GM21390 (cell line): ENCODE data around the gene FITM2.
"Not testable (repeated sequence)": the region's sequence is repeated elsewhere in the genome, so short reads cannot be mapped to it uniquely, and the experiment has no call there.

Source experiments
- ATAC-seq: cut with Tn5 transposase; IDR thresholded peaks from one replicate; pipeline ENCODE4 v1.9.1; 2021; ENCODE audit not compliant: unreplicated experiment

Gene FITM2

DNA sequence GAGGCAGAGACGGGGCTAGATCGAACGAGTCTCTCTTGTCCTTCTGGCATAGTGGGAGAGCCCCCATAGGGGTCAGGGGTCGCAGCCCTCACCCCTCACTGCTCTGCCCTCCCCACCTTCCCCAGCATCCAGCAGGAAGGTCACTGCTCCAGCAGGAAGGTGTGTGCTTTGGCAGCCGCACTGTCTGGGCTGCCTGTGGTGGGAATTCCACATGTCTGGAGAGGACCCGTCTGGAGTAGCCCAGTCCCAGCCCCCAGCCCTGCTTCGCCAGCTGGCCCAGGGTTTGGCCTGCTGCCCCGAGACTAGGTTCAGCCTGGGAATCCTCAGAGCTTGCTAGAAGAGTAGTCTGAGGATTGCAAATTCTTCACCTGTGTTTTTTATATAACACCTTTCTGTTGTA is 23.3 kb upstream of the FITM2 start:
- ATAC-seq = no peak

DNA sequence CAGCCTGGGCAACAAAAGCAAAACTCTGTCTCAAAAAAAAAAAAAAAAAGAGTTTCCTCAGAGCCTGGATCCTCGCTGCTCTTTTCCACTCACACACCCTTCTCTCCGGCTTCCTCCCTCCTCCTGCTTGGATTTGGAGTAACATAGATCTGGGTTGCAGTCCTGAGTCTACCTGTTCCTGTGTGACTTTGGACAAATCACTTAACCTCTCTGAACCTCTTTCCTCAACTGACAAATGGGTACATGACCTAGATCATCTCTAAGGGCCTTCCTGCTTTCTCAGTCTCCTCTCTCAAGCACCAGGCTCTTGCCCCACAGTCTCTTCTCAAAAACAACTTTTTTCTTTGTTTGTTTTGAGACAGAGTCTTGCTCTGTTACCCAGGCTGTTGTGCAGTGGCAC is 20.2 kb upstream of the FITM2 start:
- ATAC-seq = no peak

DNA sequence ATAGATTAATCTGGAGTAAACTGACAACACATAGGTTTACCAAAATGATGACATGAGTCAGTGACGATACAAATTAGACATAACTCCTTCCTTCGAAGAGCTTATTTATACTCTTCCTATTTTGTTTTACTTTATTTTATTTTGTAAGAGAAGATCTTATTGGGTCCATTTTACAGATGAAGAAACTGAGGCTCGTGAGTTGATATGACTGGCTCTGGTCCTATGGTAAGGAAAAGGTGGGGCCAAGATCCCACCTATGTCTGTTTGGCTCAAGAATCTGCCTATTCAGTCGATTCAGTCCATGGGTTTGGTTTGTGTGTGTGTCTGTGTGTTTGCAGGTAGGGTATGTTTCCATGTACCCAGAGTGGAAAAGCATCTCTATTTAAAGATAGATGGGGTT is 17.4 kb upstream of the FITM2 start:
- no peak for ATAC-seq

DNA sequence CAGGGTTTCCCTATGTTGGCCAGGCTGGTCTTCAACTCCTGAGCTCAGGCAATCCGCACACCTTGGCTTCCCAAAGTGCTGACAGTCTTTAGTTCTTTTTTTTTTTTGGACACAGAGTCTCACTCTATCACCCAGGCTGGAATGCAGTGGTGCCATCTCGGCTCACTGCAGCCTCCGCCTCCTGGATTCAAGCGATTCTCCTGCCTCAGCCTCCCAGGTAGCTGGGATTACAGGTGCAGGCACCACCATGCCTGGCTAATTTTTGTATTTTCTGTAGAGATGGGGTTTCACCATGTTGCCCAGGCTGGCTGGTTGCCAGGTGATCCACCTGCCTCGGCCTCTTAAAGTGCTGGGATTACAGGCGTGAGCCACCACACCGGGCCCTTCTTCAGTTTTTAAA is 16.7 kb upstream of the FITM2 start:
- not testable (repeated sequence) for ATAC-seq

DNA sequence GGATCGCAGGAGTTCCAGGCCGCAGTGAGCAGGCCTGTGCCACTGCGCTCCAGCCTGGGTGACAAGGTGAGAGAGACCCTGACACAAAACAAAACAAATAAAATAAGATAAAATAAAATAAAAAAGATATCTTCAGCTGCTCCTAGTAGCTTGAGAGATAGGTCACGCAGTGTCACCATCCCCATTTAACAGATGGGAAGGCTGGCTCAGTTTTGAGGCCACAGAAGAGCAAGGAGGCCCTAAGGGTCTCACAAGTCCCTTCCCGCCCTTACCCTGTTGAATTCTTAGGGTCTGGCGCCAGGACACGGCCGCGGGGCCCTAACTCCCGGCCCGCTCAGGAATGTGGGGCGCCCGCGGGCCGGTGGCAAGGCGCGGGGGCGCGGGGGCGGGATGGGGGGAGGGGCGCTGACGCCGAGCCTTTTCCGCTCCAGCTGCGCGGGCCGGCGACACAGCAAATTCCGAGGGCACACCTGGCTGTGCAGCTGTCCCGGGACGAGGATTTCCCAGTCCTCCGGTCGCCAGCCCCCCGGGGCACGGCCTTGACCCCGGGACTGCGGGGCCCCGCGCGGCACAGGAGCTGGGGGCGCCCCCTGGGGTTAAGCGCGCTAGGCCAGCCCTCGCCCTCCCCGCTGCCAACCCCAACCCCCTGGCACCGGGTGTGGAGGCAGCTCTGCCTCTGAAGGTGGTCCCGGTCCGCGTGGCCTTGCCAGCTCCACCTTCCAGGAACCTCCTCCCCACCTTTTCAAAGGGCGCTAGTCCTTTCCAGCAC is 15.6 kb upstream of the FITM2 start:
- no peak for ATAC-seq

DNA sequence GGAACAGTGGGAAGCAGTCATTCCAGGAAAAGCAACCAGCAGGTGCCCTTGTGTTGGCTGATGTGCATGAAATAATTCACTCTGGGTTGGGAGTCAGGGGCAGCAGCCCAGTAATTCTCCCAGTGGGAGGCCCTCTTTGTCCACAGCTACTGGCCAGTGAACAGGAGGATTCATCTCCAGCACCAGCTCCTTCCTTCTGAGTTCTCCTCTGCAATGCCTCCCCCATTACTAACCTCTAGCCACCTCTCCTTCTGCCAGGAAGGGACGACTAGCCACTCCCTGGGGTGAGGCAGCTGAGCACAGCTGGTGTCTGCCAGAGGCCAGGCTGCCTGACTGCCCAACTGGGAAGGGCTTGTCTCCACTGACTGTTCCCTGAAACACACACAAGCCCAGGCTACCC is 13.3 kb upstream of the FITM2 start:
- no peak for ATAC-seq

DNA sequence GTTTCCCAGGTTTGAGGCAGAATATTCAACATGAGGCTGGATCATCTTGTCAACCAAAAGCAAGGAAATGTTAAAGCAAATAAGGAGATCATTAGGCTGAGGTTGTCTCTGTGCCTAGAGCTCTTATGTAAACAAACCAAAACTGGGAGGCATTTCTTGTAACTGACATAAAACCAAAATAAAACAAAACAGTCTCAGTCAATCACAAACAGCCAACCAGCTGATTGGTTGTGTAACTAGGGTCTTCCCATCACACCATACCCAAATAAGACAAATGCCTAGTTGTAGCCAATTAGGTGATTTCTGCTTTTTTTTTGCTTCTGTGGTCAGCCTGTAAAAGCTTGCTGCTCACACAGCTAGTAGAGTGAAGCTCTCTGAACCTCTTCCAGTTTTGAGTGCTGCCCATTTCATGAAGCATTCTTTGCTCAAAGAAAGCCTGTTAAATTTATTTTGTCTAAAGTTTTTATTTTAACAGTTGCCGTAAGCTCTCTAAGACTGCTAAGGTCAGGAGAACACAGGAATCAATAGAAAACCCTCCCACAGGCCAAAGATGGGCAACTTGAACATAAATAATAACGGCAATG is 8.9 kb upstream of the FITM2 start:
- no peak for ATAC-seq

DNA sequence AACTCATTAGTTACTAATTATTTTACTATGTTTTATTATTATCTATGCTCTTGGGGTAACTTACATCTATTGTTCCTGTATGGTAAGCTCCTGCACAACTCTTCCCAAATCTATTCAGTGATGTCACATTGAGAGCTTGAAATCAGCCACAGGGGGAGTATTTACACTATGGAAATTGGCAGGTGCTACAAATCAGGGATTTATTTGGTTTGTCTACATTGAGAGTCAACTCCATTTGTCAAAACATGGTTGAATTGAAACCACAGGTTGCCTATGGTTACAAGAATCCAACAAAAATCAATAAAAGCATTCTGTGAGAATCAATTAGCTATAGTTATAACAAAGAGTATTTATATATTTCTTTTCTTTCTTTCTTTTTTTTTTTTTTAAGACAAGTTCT is 3.9 kb upstream of the FITM2 start:
- ATAC-seq = no peak

DNA sequence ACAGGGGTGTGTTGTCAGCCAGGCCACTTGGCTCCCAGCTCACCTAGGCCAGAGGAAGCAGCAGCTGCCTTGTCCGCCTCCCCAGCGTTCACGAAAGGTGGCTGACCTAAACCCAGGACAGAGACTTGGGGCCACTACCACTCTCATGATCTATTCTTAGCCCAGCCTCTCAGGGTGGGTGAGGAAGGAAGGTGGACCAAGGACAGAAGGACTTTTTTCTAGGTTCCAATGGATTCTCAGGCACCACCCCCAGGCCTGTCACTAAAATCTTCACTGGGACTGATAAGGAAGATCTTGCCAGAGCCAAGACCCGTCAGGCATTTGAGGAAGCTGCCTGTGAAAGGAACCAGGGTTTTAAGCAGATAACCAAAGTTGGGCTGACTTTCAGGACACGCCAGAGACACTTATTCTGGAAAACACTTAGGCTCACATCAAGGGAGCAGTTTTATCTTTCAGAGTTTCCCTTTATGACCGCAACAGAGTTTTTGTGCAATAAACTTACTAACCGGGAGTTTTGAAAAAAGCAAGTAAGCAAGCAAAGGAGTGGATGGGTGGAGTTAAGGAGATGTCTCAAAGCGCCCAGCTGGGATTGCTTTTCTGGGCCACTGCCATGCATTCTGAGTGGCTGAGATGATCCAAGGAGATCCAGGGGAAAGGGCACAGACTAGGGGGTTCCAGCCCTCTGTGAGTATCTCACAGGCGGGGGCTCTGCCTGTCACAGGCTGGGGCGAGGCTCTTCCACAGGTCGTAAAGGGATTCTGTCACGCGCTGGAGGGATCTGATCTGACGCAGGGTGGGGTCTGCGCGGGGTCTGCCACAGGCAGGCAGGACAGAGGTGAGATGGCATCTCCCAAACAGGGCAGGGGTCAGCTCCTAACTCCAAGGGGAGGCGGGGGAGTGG is 989 bp downstream of the FITM2 start:
- no peak for ATAC-seq

DNA sequence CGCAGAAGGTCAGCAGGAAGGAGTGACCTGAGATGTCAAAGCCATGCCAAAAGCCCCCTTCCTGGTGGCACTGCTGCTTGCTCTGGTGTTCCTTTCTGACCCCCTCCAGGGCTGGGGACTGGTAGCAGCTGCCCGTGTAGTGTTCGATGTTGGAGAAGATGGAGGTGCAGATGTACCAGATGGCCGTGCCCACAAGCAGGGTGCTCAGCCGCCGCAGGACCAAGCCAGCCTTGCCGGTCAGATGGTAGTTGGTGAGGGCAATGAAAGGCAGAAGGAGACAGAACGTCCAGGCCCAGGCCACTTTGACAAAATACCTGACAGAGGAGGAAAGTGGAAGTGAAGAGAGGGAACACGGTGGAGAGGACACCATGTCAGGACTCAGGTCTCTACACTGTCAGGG is 4.1 kb downstream of the FITM2 start:
- no peak for ATAC-seq

DNA sequence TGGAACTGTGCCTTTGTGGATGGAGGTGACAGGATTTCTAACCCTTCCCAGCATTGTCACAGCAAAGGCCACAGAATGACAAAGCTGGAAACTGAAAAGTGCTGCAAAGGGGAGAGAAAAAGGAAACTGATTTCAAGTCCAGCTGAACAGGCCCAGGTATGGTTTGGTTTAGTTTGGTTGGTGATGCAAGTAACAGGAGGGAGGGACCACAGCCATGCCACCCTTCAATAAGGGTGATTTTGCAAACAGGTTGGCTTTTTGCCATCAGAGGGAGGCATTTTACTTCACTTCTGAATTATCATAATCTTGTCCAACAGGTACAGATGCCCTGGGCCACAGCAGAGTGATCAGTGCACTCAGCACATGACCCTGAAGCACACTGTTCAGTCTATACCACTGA is 6.6 kb downstream of the FITM2 start:
- ATAC-seq = no peak

DNA sequence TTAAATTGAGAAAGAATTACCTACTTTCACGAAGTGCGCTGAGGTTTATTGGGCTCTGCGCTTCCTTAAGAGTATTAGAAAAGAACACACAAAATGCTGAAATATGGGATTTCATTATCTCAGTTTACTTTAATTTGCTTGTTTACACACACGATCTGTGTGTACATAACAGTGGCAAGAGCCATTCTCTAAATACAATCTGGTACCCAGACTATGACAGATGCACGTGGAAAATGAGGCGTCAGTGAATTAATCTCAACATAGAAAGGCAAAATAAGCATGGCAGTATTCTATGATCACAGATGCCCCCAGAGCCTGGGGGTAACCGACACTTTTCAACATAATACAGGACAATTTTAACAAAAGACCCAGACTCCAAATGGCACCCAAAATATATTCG is 8.3 kb downstream of the FITM2 start:
- no peak for ATAC-seq

DNA sequence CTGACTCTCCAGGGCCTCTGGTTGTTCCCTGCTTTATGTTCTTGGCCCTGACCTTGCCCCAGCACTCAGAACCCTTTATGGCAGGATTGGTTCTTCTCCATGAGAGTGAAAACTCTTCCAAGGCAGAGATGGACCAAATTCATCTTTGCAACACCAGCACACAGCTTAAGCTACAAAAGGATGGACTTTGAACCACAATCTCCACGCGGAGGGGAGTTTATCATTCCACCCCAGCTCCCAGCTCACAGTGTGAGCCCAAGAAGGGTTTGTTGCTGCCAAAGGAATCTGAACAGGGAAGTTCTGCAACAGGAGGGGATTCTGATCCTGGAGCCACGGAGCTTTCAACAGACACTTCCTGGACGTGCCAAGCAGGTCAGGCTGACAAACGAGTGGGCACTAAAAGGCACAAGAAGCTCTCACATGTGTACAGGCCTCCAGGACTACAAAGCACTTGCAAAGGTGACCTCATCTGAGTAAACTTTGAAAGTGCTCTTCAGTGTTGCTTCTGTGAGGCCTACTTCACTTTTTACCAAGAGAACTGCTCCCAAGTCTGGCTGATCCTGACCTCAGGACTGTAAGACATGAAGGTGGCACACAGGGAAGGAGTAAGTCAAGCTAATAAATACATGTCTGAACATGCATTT is 8.9 kb downstream of the FITM2 start:
- no peak for ATAC-seq

DNA sequence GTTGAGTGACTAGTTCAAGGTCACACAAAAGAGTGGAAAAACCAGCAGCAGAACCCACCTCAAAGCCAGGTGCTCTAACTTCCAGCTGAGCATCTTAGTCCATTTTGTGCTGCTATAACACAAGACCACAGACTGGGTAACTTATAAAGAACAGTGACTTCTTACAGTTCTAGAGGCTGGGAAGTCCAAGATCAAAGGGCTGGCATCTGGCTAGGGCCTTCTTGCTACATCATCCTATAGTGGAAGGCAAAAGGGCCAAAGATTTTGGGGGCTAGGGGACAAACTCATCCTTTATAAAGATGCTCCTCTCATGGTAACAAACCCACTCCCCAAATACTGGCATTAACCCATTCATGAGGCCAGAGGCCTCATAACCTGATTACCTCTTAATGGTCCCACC is 9.7 kb downstream of the FITM2 start:
- ATAC-seq = no peak

DNA sequence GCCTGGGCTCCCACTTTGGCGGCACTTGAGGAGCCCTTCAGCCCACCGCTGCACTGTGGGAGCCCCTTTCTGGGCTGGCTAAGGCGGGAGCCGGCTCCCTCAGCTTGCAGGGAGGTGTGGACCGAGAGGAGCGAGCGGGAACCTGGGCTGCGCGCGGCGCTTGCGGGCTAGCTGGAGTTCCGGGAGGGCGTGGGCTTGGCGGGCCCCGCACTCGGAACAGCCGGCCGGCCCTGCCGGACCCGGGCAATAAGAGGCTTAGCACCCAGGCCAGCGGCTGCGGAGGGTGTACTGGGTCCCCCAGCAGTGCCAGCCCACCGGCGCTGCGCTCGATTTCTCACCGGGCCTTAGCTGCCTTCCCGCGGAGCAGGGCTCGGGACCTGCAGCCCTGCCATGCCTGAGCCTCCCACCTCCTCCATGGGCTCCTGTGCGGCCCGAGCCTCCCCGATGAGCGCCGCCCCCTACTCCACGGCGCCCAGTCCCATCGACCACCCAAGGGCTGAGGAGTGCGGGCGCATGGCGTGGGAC is 11.9 kb downstream of the FITM2 start:
- not testable (repeated sequence) for ATAC-seq

DNA sequence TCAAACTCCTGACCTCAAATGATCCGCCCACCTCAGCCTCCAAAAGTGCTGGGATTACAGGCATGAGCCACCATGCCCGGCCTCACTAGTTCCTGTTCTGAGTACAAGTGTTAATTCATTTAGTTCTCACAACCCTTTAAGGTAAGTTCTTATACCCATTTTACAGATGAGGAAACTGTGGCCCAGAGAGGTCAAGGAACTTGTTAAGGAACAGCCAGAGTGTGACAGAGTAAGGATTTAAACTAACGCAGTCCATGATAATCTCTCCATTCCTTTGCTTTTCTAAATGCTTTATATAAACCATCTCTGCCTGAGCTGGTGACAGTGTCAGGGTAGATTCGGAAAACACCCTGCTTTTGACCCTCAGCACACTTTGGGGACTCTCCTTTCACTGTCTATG is 13.3 kb downstream of the FITM2 start:
- no peak for ATAC-seq

DNA sequence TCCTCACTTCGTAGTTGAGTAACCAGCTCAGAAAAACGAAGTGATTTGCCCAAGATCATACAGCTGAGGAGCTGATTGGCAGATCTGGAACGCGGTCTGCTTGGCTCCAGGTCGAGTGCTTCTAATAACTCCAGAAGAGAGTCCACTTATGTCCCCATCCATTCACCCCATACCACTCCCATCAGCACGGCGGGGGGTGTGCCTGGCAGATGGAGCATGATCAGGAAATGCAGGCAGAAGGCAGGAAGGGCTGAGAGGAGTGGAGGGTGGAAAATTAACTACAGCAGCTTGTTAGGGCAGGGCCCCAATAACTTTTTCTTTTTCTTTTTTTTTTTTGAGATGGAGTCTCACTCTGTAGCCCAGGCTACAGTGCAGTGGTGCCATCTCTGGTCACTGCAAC is 15.0 kb downstream of the FITM2 start:
- no peak for ATAC-seq

DNA sequence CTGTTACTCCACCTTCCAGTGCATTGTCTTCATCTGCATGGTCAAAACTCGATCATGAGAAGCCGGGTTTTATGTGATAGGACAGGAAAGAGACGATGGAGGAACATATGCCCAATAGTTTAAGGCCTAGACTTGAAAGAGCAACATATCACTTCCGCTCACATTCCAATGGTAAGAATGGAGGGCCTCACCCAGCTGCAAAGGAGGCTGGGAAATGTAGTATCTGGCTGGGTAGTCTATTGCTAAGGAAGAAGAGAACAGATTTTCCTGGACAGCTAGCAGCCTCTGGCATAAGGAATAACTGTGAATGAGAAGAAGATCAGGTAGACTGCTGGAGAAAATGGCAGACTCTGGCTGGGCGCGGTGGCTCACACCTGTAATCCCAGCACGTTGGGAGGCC is 19.2 kb downstream of the FITM2 start:
- ATAC-seq = no peak

DNA sequence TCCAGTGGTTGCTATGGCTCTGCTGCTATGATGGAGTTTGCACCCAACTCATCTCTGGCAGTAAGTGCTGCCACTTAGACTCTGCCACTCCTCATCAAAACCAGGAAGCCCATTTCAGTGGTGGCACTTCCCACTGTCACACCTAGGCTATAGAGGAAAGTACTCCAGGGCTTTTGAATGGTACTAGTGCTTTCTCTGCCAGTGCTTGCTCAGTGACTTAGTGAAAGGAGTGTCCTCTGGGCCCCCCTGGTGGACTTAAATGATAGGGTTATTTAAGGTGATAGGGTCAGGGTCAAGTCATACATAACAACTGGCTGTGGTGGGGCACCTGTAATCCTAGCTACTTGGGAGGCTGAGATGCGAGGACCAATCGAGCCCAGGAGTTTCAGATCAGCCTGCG is 22.8 kb downstream of the FITM2 start:
- ATAC-seq = no peak

DNA sequence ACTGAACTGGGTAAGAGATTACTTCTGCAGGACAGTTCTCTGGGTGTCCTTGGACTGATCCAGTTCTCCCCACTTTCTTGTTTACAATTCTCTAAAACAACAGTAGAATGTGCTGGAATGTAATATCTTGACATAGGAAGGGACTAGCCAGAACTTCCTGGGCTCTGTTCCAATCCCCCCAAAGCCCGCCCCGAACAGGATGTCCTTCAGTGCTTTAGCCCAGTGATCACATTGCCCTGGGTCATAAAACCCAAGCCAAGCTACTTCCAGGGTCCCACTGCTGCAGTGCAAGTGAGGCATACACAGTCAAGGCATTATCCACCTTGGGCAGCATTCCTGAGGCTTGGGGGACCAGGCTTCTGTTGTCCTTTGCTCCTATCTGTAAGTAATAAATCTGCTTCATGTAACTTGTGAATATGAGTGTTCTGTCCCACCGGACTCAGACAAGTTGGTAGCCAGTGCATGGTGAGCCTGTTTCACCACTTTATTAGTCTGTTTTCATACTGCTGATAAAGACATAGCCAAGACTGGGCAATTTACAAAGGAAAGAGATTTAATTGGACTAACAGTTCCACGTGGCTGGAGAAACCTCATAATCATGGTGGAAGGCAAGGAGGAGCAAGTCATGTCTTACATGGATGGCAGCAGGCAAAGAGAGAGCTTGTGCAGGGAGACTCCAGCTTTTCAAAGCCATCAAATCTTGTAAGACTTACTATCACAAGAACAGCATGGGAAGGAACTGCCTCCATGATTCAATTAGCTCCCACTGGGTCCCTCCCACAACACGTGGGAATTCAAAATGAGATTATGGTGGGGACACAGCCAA is 23.5 kb downstream of the FITM2 start:
- ATAC-seq = no peak
